Motor neuron (in vitro differentiated cells): ENCODE measurements around the gene PCDHGB3. TPM values are rescaled to one million over a fixed set of nuclear protein-coding genes. Genes with fewer than 3 reads are reported as not detected.

Experiments used
- total RNA-seq, 8 experiments: library from RNA; unstranded; fragments of 300-600 nt; gene quantifications; 2 replicates each; pipeline versions ENCODE4 v1.2.3 to v1.2.4, GENCODE V29; 2022

PCDHGB3 gene
- total RNA-seq, 8 experiments from 2014 or later: 0.22 to 6.5 (median 0.59) TPM

Other genes starting within 250 kb of the PCDHGB3 start
- 1 to 10 TPM in 4 of 8 experiments, under 1 TPM in 4; 0.20 to 2.0 (median 1.2) TPM for gene PCDHB4, start 248.4 kb upstream of the PCDHGB3 start, total RNA-seq
- gene PCDHB5, start 235.0 kb upstream of the PCDHGB3 start, total RNA-seq: 10 to 100 TPM in 3 of 8 experiments, 1 to 10 TPM in 1, under 1 TPM in 3, not detected in 1; 0.27 to 51.6 (median 8.5) TPM
- gene PCDHB6, start 220.2 kb upstream of the PCDHGB3 start, total RNA-seq: 1 to 10 TPM in 4 of 8 experiments, under 1 TPM in 3, not detected in 1; 0.28 to 2.8 (median 2.3) TPM
- gene PCDHB7, start 197.6 kb upstream of the PCDHGB3 start, total RNA-seq: 1 to 10 TPM in 3 of 8 experiments, under 1 TPM in 5; 0.20 to 2.0 (median 0.50) TPM
- 1 to 10 TPM in 4 of 8 experiments, under 1 TPM in 4; 0.11 to 4.4 (median 1.8) TPM for gene PCDHB8, start 192.5 kb upstream of the PCDHGB3 start, total RNA-seq
- 1 to 10 TPM in 5 of 8 experiments, under 1 TPM in 3; 0.25 to 3.4 (median 1.8) TPM for gene PCDHB16, start 187.9 kb upstream of the PCDHGB3 start, total RNA-seq
- gene PCDHB9, start 183.1 kb upstream of the PCDHGB3 start, total RNA-seq: 10 to 100 TPM in 1 of 8 experiments, 1 to 10 TPM in 6, under 1 TPM in 1; 0.72 to 10.1 (median 2.3) TPM
- gene PCDHB10, start 177.9 kb upstream of the PCDHGB3 start, total RNA-seq: 10 to 100 TPM in 1 of 8 experiments, 1 to 10 TPM in 4, under 1 TPM in 3; 0.20 to 25.4 (median 5.5) TPM
- 1 to 10 TPM in 6 of 8 experiments, under 1 TPM in 2; 0.46 to 6.1 (median 3.4) TPM for gene PCDHB11, start 170.6 kb upstream of the PCDHGB3 start, total RNA-seq
- gene PCDHB12, start 161.5 kb upstream of the PCDHGB3 start, total RNA-seq: 1 to 10 TPM in 5 of 8 experiments, under 1 TPM in 3; 0.31 to 8.9 (median 2.9) TPM
- 1 to 10 TPM in 7 of 8 experiments, under 1 TPM in 1; 0.25 to 6.7 (median 2.9) TPM for gene PCDHB13, start 156.3 kb upstream of the PCDHGB3 start, total RNA-seq
- gene PCDHB14, start 146.9 kb upstream of the PCDHGB3 start, total RNA-seq: 10 to 100 TPM in 1 of 8 experiments, 1 to 10 TPM in 7; 1.2 to 16.7 (median 6.5) TPM
- gene PCDHB15, start 124.8 kb upstream of the PCDHGB3 start, total RNA-seq: 1 to 10 TPM in 6 of 8 experiments, under 1 TPM in 2; 0.25 to 8.6 (median 3.5) TPM
- 1 to 10 TPM in 1 of 8 experiments, under 1 TPM in 5, not detected in 2; 0.14 to 1.4 (median 0.54) TPM for gene SLC25A2, start 66.2 kb upstream of the PCDHGB3 start, total RNA-seq
- gene TAF7, start 49.5 kb upstream of the PCDHGB3 start, total RNA-seq: 100 to 1,000 TPM in 2 of 8 experiments, 10 to 100 TPM in 6; 58.8 to 118 (median 71.3) TPM
- gene PCDHGA1, start 39.7 kb upstream of the PCDHGB3 start, total RNA-seq: 1 to 10 TPM in 2 of 8 experiments, under 1 TPM in 6; 0.23 to 1.3 (median 0.79) TPM
- 1 to 10 TPM in 2 of 8 experiments, under 1 TPM in 6; 0.16 to 1.5 (median 0.34) TPM for gene PCDHGA2, start 31.5 kb upstream of the PCDHGB3 start, total RNA-seq
- 10 to 100 TPM in 1 of 8 experiments, 1 to 10 TPM in 1, under 1 TPM in 6; 0.05 to 32.1 (median 0.65) TPM for gene PCDHGA3, start 26.4 kb upstream of the PCDHGB3 start, total RNA-seq
- 1 to 10 TPM in 3 of 8 experiments, under 1 TPM in 5; 0.33 to 4.4 (median 0.83) TPM for gene PCDHGB1, start 20.1 kb upstream of the PCDHGB3 start, total RNA-seq
- 1 to 10 TPM in 5 of 8 experiments, under 1 TPM in 3; 0.22 to 3.2 (median 1.4) TPM for gene PCDHGA4, start 15.2 kb upstream of the PCDHGB3 start, total RNA-seq
- 10 to 100 TPM in 1 of 8 experiments, 1 to 10 TPM in 2, under 1 TPM in 5; 0.41 to 10.7 (median 0.83) TPM for gene PCDHGB2, start 10.2 kb upstream of the PCDHGB3 start, total RNA-seq
- 1 to 10 TPM in 2 of 8 experiments, under 1 TPM in 6; 0.16 to 5.2 (median 0.50) TPM for gene PCDHGA5, start 6.1 kb upstream of the PCDHGB3 start, total RNA-seq
- gene PCDHGA6, start 3.6 kb downstream of the PCDHGB3 start, total RNA-seq: 1 to 10 TPM in 4 of 8 experiments, under 1 TPM in 4; 0.11 to 6.9 (median 0.88) TPM
- 1 to 10 TPM in 2 of 8 experiments, under 1 TPM in 6; 0.16 to 5.8 (median 0.52) TPM for gene PCDHGA7, start 12.5 kb downstream of the PCDHGB3 start, total RNA-seq
- 10 to 100 TPM in 1 of 8 experiments, 1 to 10 TPM in 5, under 1 TPM in 2; 0.22 to 92.9 (median 1.4) TPM for gene PCDHGB4, start 17.5 kb downstream of the PCDHGB3 start, total RNA-seq
- 1 to 10 TPM in 2 of 8 experiments, under 1 TPM in 6; 0.11 to 5.7 (median 0.57) TPM for gene PCDHGA8, start 22.4 kb downstream of the PCDHGB3 start, total RNA-seq
- gene PCDHGB5, start 27.7 kb downstream of the PCDHGB3 start, total RNA-seq: 10 to 100 TPM in 1 of 8 experiments, 1 to 10 TPM in 3, under 1 TPM in 4; 0.05 to 11.4 (median 0.83) TPM
- 1 to 10 TPM in 4 of 8 experiments, under 1 TPM in 4; 0.22 to 5.5 (median 1.3) TPM for gene PCDHGA9, start 32.5 kb downstream of the PCDHGB3 start, total RNA-seq
- 10 to 100 TPM in 5 of 8 experiments, 1 to 10 TPM in 3; 1.1 to 46.7 (median 31.5) TPM for gene PCDHGB6, start 37.8 kb downstream of the PCDHGB3 start, total RNA-seq
- gene PCDHGA10, start 42.7 kb downstream of the PCDHGB3 start, total RNA-seq: 1 to 10 TPM; 2.1 to 7.6 (median 4.4) TPM
- 10 to 100 TPM in 2 of 8 experiments, 1 to 10 TPM in 6; 4.7 to 31.4 (median 9.2) TPM for gene PCDHGB7, start 47.4 kb downstream of the PCDHGB3 start, total RNA-seq
- 1 to 10 TPM; 1.3 to 8.8 (median 3.8) TPM for gene PCDHGA11, start 50.8 kb downstream of the PCDHGB3 start, total RNA-seq
- gene PCDHGA12, start 60.3 kb downstream of the PCDHGB3 start, total RNA-seq: 10 to 100 TPM in 1 of 8 experiments, 1 to 10 TPM in 7; 1.0 to 16.1 (median 1.5) TPM
- gene PCDHGC3, start 105.7 kb downstream of the PCDHGB3 start, total RNA-seq: 10 to 100 TPM; 15.4 to 73.0 (median 26.0) TPM
- 1 to 10 TPM in 5 of 8 experiments, under 1 TPM in 3; 0.46 to 6.7 (median 4.8) TPM for gene PCDHGC4, start 114.8 kb downstream of the PCDHGB3 start, total RNA-seq
- gene PCDHGC5, start 118.8 kb downstream of the PCDHGB3 start, total RNA-seq: 1 to 10 TPM in 4 of 8 experiments, under 1 TPM in 4; 0.31 to 4.1 (median 1.1) TPM
- gene DIAPH1, start 248.8 kb downstream of the PCDHGB3 start, total RNA-seq: 10 to 100 TPM in 6 of 8 experiments, 1 to 10 TPM in 2; 7.4 to 93.8 (median 20.0) TPM